ENCODE data around the gene HRH1. TPM values are rescaled to one million over a fixed set of nuclear protein-coding genes. Genes with fewer than 3 reads are reported as not detected.

The HRH1 gene
- total and polyA plus RNA-seq, 2 donors (not counting 3 experiments of a cell fraction or from before 2014, with no cell fraction given) = 16.2 to 21.2 TPM

DNA sequence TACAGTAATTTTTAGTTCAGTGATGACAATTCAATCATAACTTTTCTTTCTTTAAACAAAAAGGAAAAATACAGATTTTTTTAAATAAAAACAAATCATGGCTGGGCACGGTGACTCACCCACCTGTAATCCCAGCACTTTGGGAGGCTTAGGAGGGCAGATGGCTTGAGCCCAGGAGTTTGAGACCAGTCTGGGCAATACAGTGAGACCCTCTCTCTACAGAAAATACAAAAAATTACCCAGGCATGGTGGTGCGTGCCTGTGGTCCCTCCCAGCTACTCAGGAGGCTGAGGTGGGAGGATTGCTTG, 92.3 kb downstream of the HRH1 start:
- no peaks in the 10 kb centered on the region for H4K20me1 ChIP-seq (replicated peaks; ENCODE audit: control insufficient read depth, extremely low read depth, insufficient read depth, low read length)
- no peaks in the 10 kb centered on the region for H3K27me3 ChIP-seq (ENCODE audit: control insufficient read depth in 2 of 2, insufficient read depth in 2 of 2, low read length in 2 of 2)
- TF ChIP-seq EZH2 (IDR thresholded peaks at IDR 0.05; ENCODE audit: borderline replicate concordance, low read depth, low read length, severe bottlenecking) (no peak), POLR2A (IDR thresholded peaks at IDR 0.05; ENCODE audit: low read depth, low read length) (no peak), FOS (IDR thresholded peaks at IDR 0.05; ENCODE audit: borderline replicate concordance, insufficient read depth, low read length) (peak; percentile 9), GATA2 (IDR thresholded peaks at IDR 0.05; ENCODE audit: insufficient read depth, insufficient read length, low read depth, low read length) (no peak), MYC (IDR thresholded peaks at IDR 0.05; ENCODE audit: low read depth, low read length) (no peak), JUN (IDR thresholded peaks at IDR 0.05; ENCODE audit: borderline replicate concordance, insufficient read depth, insufficient read length, low read depth) (no peak), POLR2AphosphoS5 (IDR thresholded peaks at IDR 0.05; ENCODE audit: insufficient read depth, low read depth, low read length) (no peak)
- dilution Hi-C loops (cut with MboI; ENCODE audit: extremely low pct_ligation_motif_present, low sequenced_read_pairs) = no loop called here
- FAIRE-seq = no peak
- H3K36me3 ChIP-seq (ENCODE audit: control insufficient read depth in 2 of 2, extremely low read depth in 1 of 2, insufficient read depth in 2 of 2, low read length in 2 of 2) = no peaks in the 10 kb centered on the region
- no peak overlapping the region for H3K27ac ChIP-seq (ENCODE audit: insufficient read depth, low read depth, low read length)
- H2AFZ ChIP-seq (ENCODE audit: low read depth, low read length) = no peak overlapping the region
- no TSS peak for BruUV-seq (replicated peaks)
- DNase-seq (ENCODE audit: low read depth, low spot score) = no peak
- H3K79me2 ChIP-seq (ENCODE audit: control insufficient read depth, insufficient read depth, low read length) = peaks cover 16% of the 10 kb centered on the region
- POLR2A ChIA-PET = no interaction called here
- H3K4me3 ChIP-seq (replicated peaks in 1 of 3; ENCODE audit: insufficient read depth in 1 of 3, low read depth in 1 of 3, low read length in 3 of 3) = no peak overlapping the region
- intact Hi-C loops (cut with micrococcal nuclease) = loop anchor here (2.0 kb wide), 1 partner anchor 26 kb away; the partner anchor contains the start of gene ATG7
- CTCF ChIA-PET = interaction anchor here (1.2 to 2.9 kb wide), 3 partner anchors 26 to 92 kb away, joined by 3 to 9 read pairs (median 5); partner anchors contain the start of gene ATG7
- H3K9ac ChIP-seq (replicated peaks; ENCODE audit: extremely low read depth, insufficient read depth, low read length) = no peak overlapping the region
- no peaks in the 10 kb centered on the region for H3K9me3 ChIP-seq (replicated peaks; ENCODE audit: control insufficient read depth, insufficient read depth, low read length)
- no peak overlapping the region for H3K4me2 ChIP-seq (ENCODE audit: insufficient read depth, low read length)
- H3K4me1 ChIP-seq (ENCODE audit: control insufficient read depth, extremely low read depth, insufficient read depth, low read length) = peaks cover 6% of the 10 kb centered on the region
- no peaks in the 10 kb centered on the region for H3K9me1 ChIP-seq (replicated peaks; ENCODE audit: control insufficient read depth, extremely low read depth, insufficient read depth, low read length)

- intact Hi-C loops (cut with micrococcal nuclease) = loop anchor here (2.0 kb wide), 1 partner anchor 25 kb away; the partner anchor contains the start of gene ATG7
- no TSS peak for BruUV-seq (replicated peaks)
- Histone ChIP-seq H3K27ac (ENCODE audit: insufficient read depth, low read depth, low read length) (no peak overlapping the region), H3K9me1 (replicated peaks; ENCODE audit: control insufficient read depth, extremely low read depth, insufficient read depth, low read length) (no peaks in the 10 kb centered on the region), H3K36me3 (ENCODE audit: control insufficient read depth in 2 of 2, extremely low read depth in 1 of 2, insufficient read depth in 2 of 2, low read length in 2 of 2) (no peaks in the 10 kb centered on the region), H3K9me3 (replicated peaks; ENCODE audit: control insufficient read depth, insufficient read depth, low read length) (no peaks in the 10 kb centered on the region), H3K4me1 (ENCODE audit: control insufficient read depth, extremely low read depth, insufficient read depth, low read length) (peaks cover 6% of the 10 kb centered on the region), H3K27me3 (ENCODE audit: control insufficient read depth in 2 of 2, insufficient read depth in 2 of 2, low read length in 2 of 2) (no peaks in the 10 kb centered on the region), H3K4me3 (replicated peaks in 1 of 3; ENCODE audit: insufficient read depth in 1 of 3, low read depth in 1 of 3, low read length in 3 of 3) (no peak overlapping the region), H2AFZ (ENCODE audit: low read depth, low read length) (no peak overlapping the region), H3K79me2 (ENCODE audit: control insufficient read depth, insufficient read depth, low read length) (peaks cover 19% of the 10 kb centered on the region), H3K9ac (replicated peaks; ENCODE audit: extremely low read depth, insufficient read depth, low read length) (no peak overlapping the region), H4K20me1 (replicated peaks; ENCODE audit: control insufficient read depth, extremely low read depth, insufficient read depth, low read length) (no peaks in the 10 kb centered on the region), H3K4me2 (ENCODE audit: insufficient read depth, low read length) (no peak overlapping the region)
- FAIRE-seq (no peak), DNase-seq (ENCODE audit: low read depth, low spot score) (no peak)
- ChIA-PET POLR2A (no interaction called here), CTCF (interaction anchor here (1.0 kb wide), 1 partner anchor 11 kb away, joined by 3 read pairs; no protein-coding TSS in a partner anchor)
- TF ChIP-seq MYC (IDR thresholded peaks at IDR 0.05; ENCODE audit: low read depth, low read length) (no peak), POLR2AphosphoS5 (IDR thresholded peaks at IDR 0.05; ENCODE audit: insufficient read depth, low read depth, low read length) (no peak), FOS (IDR thresholded peaks at IDR 0.05; ENCODE audit: borderline replicate concordance, insufficient read depth, low read length) (no peak), POLR2A (IDR thresholded peaks at IDR 0.05; ENCODE audit: low read depth, low read length) (no peak), EZH2 (IDR thresholded peaks at IDR 0.05; ENCODE audit: borderline replicate concordance, low read depth, low read length, severe bottlenecking) (no peak), JUN (IDR thresholded peaks at IDR 0.05; ENCODE audit: borderline replicate concordance, insufficient read depth, insufficient read length, low read depth) (no peak), MAX (IDR thresholded peaks at IDR 0.05; ENCODE audit: insufficient read depth, insufficient read length) (no peak), GATA2 (IDR thresholded peaks at IDR 0.05; ENCODE audit: insufficient read depth, insufficient read length, low read depth, low read length) (no peak)
- TF ChIP-seq, protein P1, sequence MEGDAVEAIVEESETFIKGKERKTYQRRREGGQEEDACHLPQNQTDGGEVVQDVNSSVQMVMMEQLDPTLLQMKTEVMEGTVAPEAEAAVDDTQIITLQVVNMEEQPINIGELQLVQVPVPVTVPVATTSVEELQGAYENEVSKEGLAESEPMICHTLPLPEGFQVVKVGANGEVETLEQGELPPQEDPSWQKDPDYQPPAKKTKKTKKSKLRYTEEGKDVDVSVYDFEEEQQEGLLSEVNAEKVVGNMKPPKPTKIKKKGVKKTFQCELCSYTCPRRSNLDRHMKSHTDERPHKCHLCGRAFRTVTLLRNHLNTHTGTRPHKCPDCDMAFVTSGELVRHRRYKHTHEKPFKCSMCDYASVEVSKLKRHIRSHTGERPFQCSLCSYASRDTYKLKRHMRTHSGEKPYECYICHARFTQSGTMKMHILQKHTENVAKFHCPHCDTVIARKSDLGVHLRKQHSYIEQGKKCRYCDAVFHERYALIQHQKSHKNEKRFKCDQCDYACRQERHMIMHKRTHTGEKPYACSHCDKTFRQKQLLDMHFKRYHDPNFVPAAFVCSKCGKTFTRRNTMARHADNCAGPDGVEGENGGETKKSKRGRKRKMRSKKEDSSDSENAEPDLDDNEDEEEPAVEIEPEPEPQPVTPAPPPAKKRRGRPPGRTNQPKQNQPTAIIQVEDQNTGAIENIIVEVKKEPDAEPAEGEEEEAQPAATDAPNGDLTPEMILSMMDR (IDR thresholded peaks at IDR 0.05; ENCODE audit: extremely low read depth in 1 of 2, insufficient read depth in 1 of 2, low read depth in 1 of 2, low read length in 2 of 2) = no peak
- dilution Hi-C loops (cut with MboI; ENCODE audit: extremely low pct_ligation_motif_present, low sequenced_read_pairs) = no loop called here
Observed at GRCh38 chr3:11247362-11247761, 93.1 kb downstream of the HRH1 start.
